Transverse colon (tissue), 4 donors: ENCODE results near the gene TPK1. TPM values are rescaled to one million over a fixed set of nuclear protein-coding genes. Genes with fewer than 3 reads are reported as not detected.

Source experiments
- DNase-seq: peaks from one replicate; pipeline ENCODE4 v3.0.0-alpha.2; 2019
- H3K27ac ChIP-seq, 4 donors: fragments of 200-600 bp; sonication (generic); 2 replicates each; pipeline ENCODE4 v1.5.1; 2016 to 2018; ENCODE audit warnings: inconsistent platforms in 4 of 4
- H3K27me3 ChIP-seq: fragments of 200-600 bp; sonication (generic); 2 replicates; pipeline ENCODE4 v1.5.1; 2017; ENCODE audit warnings: inconsistent platforms
- H3K36me3 ChIP-seq, 4 donors: fragments of 200-600 bp; sonication (generic); 2 replicates each; pipeline ENCODE4 v1.5.1; 2017 to 2019; ENCODE audit warnings: inconsistent platforms in 4 of 4
- H3K4me1 ChIP-seq, 4 donors: fragments of 200-600 bp; sonication (generic); 2 replicates each; pipeline ENCODE4 v1.5.1; 2017 to 2020; ENCODE audit warnings: inconsistent platforms in 4 of 4
- H3K4me3 ChIP-seq, 4 donors: fragments of 200-600 bp; sonication (generic); 1 replicate in 1 of 4; 2 replicates in 3 of 4; pipeline versions ENCODE4 v1.5.1 to v1.6.1; 2017 to 2019; ENCODE audit warnings: inconsistent platforms in 4 of 4
- H3K9me3 ChIP-seq, 2 donors: fragments of 200-600 bp; sonication (generic); 2 replicates each; pipeline ENCODE4 v1.5.1; 2017 to 2019; ENCODE audit warnings: inconsistent platforms in 2 of 2
- EP300 ChIP-seq: sonication (generic); formaldehyde crosslinking; IDR thresholded peaks from one replicate; pipeline ENCODE4 v1.6.1; 2017; ENCODE audit warnings: antibody characterized with exemption, low read depth
- POLR2A ChIP-seq: fragments of 450-650 bp; IDR thresholded peaks from one replicate; pipeline ENCODE4 v1.6.1; 2016; ENCODE audit warnings: antibody characterized with exemption, mild to moderate bottlenecking, moderate library complexity
- POLR2AphosphoS5 ChIP-seq, 3 donors: sonication (generic); formaldehyde crosslinking; IDR thresholded peaks; one replicate each; pipeline ENCODE4 v1.6.1; 2016; ENCODE audit warnings: antibody characterized with exemption in 3 of 3
- WGBS, 2 donors: methylation state at CpG; one replicate each; pipeline ENCODE4 v1.1.5; 2018; ENCODE audit warnings: low coverage in 1 of 2; 5-methylcytosine and 5-hydroxymethylcytosine counted together
- in situ Hi-C, 4 donors: fragments of 200-750 bp; cut with MboI; loops; one replicate each; pipeline versions ENCODE4 v1.15.0 to v1.15.1; 2017; ENCODE audit warnings: low sequenced_read_pairs in 3 of 4, low pct_ligation_motif_present in 1 of 4, low pct_unique_long_range_greater_than_20kb in 1 of 4
- intact Hi-C: fragments of 100-400 bp; cut with DNase I; formaldehyde crosslinking; loops from one replicate; pipeline ENCODE4 v1.15.1; 2023; ENCODE audit warnings: low total_unique reads
- total RNA-seq, 4 donors: library from RNA; depleted of rRNA; stranded (reverse); fragments of >200 nt; gene quantifications; one replicate each; pipeline ENCODE4 v1.1.0, GENCODE V29; 2016
- TF ChIP-seq, protein P1 (sequence below), 5 experiments: fragments of 200-600 bp in 3 of 5; fragments of 450-650 bp in 2 of 5; sonication (generic) in 3 of 5; IDR thresholded peaks; 1 replicate in 2 of 5; 2 replicates in 3 of 5; pipeline ENCODE4 v1.5.1; 2016 to 2017; ENCODE audit warnings: antibody characterized with exemption in 5 of 5, inconsistent platforms in 3 of 5, mild to moderate bottlenecking in 2 of 5, moderate library complexity in 1 of 5

The TPK1 gene
- total RNA-seq, 4 donors from 2014 or later: 1.4 to 17.3 (median 14.6) TPM

DNA sequence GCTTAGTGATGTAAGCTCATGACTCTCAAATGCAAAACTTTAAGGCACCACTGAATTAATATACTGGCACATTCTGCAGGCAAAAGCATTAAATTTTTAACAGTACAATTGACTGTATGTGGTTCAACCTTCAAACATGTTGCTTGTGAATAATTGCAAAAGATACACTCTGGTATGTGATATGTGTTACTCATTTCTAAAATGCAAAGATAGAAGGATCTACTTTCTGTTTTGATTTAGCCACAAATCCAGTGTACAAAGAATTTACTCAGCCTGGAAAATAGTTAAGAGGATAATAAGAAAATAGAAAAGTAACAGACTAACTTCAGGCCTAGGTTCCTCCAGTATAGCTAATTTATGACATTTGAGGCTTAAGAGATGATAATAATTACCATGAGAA is 365.8 kb downstream of the TPK1 start:
- no peak for TF ChIP-seq POLR2A
- no peak for TF ChIP-seq EP300
- TF ChIP-seq, protein P1, sequence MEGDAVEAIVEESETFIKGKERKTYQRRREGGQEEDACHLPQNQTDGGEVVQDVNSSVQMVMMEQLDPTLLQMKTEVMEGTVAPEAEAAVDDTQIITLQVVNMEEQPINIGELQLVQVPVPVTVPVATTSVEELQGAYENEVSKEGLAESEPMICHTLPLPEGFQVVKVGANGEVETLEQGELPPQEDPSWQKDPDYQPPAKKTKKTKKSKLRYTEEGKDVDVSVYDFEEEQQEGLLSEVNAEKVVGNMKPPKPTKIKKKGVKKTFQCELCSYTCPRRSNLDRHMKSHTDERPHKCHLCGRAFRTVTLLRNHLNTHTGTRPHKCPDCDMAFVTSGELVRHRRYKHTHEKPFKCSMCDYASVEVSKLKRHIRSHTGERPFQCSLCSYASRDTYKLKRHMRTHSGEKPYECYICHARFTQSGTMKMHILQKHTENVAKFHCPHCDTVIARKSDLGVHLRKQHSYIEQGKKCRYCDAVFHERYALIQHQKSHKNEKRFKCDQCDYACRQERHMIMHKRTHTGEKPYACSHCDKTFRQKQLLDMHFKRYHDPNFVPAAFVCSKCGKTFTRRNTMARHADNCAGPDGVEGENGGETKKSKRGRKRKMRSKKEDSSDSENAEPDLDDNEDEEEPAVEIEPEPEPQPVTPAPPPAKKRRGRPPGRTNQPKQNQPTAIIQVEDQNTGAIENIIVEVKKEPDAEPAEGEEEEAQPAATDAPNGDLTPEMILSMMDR (IDR thresholded peaks at IDR 0.05): no peak
- TF ChIP-seq POLR2AphosphoS5 (IDR thresholded peaks at IDR 0.05): no peak
- no peaks in the 10 kb centered on the region for H3K9me3 ChIP-seq
- no peak overlapping the region for H3K27ac ChIP-seq
- H3K27me3 ChIP-seq: no peaks in the 10 kb centered on the region
- DNase-seq: no peak
- H3K36me3 ChIP-seq: no peaks in the 10 kb centered on the region
- peaks cover 0 to 8% (median 0%) of the 10 kb centered on the region in 4 donors for H3K4me1 ChIP-seq
- in situ Hi-C loops (no loop called here), intact Hi-C loops (no loop called here)
- no peak overlapping the region for H3K4me3 ChIP-seq

DNA sequence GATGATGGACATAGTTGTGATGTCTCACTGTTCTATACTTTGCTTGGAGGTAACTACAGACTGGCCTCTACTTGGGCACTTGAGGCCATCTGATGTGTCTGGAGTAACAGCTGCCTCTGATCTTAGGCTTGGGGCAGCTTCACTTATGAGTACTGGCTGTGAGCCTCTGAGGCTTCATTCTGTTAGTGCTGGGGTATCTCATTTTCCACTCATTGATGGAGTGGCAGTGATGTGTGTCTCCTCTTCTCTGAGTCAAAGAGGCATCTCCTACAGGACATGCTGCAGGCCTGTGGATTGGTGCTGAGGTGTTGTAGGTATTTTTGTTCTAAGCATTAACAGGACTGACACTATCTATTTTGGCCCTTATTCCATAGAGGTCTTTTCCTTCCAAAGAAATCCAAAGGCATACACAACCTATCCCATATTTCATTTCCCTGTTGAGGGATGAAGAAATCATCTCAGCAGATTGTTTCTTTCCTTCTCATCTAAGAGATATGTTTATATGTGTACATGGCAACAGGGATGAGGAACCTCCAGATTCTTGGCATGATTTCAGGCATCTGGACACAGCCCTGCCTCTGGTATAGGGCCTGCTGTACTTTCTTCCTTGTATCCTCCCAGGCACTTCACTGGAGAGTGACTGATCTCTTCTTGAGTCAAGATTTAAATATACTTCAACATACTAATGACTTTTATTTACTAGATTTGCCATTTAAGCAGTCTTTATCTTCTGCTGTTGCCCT is 366.7 kb downstream of the TPK1 start:
- Histone ChIP-seq H3K27ac (no peak overlapping the region), H3K9me3 (no peaks in the 10 kb centered on the region), H3K4me1 (peaks cover 0 to 8% (median 0%) of the 10 kb centered on the region in 4 donors), H3K36me3 (no peaks in the 10 kb centered on the region), H3K4me3 (no peak overlapping the region), H3K27me3 (no peaks in the 10 kb centered on the region)
- no peak for DNase-seq
- in situ Hi-C loops (no loop called here), intact Hi-C loops (no loop called here)
- TF ChIP-seq POLR2AphosphoS5 (IDR thresholded peaks at IDR 0.05) (no peak), POLR2A (no peak), EP300 (no peak)
- TF ChIP-seq, protein P1 (IDR thresholded peaks at IDR 0.05): no peak

DNA sequence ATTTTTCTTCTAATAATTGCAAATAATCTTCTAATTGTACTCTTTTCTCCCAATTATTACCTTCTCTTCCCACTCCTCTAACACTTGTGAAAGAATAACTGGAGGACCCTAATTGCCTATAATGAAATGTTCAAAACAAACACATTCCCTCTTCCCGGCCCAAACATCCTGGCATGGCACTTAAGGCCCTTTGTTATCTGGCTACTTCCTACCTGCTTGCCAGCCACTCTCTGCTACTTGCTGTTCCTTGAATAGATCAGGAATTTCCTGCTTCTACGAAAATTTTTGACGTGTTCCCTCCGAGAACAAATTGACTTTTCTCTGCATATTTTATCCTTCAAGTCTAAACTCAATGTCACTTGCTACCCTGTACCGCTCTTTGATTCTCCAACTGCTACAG is 376.2 kb downstream of the TPK1 start:
- no peak for DNase-seq
- Histone ChIP-seq H3K27ac (no peak overlapping the region), H3K36me3 (no peaks in the 10 kb centered on the region), H3K9me3 (no peaks in the 10 kb centered on the region), H3K4me3 (no peak overlapping the region), H3K4me1 (no peaks in the 10 kb centered on the region), H3K27me3 (no peaks in the 10 kb centered on the region)
- TF ChIP-seq POLR2A: no peak
- TF ChIP-seq POLR2AphosphoS5 (IDR thresholded peaks at IDR 0.05): no peak
- TF ChIP-seq, protein P1 (IDR thresholded peaks at IDR 0.05): no peak
- no peak for TF ChIP-seq EP300
- in situ Hi-C loops: no loop called here
- intact Hi-C loops: no loop called here
- 59 to 73% methylated on average over 5 of the region's 5 CpGs for WGBS, 2 donors

DNA sequence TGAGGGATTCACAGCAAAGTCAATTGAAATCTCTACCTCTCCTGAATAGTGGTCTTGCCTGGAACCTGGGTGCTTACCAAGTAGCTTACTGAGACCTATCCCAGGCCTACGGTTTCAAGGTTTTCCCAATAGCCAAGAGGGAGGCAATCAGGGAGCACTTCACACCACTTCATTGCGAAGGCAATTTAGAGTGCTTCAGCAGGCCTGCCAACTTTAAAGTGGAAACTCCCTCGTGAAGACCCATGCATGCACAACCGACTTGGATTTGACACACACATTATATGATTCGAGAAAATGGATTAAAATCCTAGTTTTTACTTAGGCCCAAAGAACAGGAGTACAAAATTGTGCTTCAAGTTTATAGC is 380.8 kb downstream of the TPK1 start:
- H3K4me1 ChIP-seq: no peaks in the 10 kb centered on the region
- in situ Hi-C loops (no loop called here), intact Hi-C loops (no loop called here)
- no peaks in the 10 kb centered on the region for H3K9me3 ChIP-seq
- TF ChIP-seq EP300 (no peak), POLR2A (no peak), POLR2AphosphoS5 (IDR thresholded peaks at IDR 0.05) (no peak)
- TF ChIP-seq, protein P1 (IDR thresholded peaks at IDR 0.05): no peak
- WGBS, 2 donors: 68 to 84% methylated on average over 3 to 5 of the region's 5 CpGs
- H3K27ac ChIP-seq: no peak overlapping the region
- H3K36me3 ChIP-seq: no peaks in the 10 kb centered on the region
- DNase-seq: no peak
- H3K4me3 ChIP-seq: no peak overlapping the region
- H3K27me3 ChIP-seq: no peaks in the 10 kb centered on the region
